Thyroid gland (tissue), 4 donors: ENCODE data around the gene JMJD1C.

Experiments
- POLR2A ChIP-seq, 2 donors: fragments of 450-650 bp; IDR thresholded peaks; one replicate each; pipeline ENCODE4 v1.6.1; 2017; ENCODE audit warnings: antibody characterized with exemption in 2 of 2, mild to moderate bottlenecking in 2 of 2, moderate library complexity in 1 of 2
- TF ChIP-seq, protein P1 (sequence below), 6 experiments: fragments of 200-600 bp in 3 of 6; fragments of 450-650 bp in 3 of 6; sonication (generic) in 3 of 6; IDR thresholded peaks; one replicate each; pipeline ENCODE4 v1.5.1; 2016 to 2019; ENCODE audit warnings: antibody characterized with exemption in 6 of 6, mild to moderate bottlenecking in 2 of 6, inconsistent platforms in 1 of 6, moderate library complexity in 1 of 6

DNA sequence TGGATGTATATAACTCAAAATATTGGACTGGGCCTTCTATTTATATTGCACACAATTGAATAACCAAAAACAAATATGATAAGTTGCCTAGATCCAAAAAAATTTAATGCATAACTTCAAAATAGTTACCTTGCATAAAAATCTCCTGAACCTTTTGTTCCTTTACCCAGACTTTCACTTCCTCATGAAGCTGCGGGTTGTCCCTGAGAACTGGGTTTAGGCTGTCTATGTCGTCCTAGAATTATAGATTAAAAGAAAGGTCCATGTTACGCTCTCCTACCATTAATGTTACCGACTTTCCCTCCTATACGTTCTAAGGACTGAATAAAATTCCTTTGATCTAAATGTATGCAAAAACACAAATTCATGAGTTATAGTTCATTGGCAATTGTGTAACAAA lies 246.0 kb downstream of the JMJD1C start:
- TF ChIP-seq POLR2A (IDR thresholded peaks at IDR 0.05), result no peak
- TF ChIP-seq, protein P1, sequence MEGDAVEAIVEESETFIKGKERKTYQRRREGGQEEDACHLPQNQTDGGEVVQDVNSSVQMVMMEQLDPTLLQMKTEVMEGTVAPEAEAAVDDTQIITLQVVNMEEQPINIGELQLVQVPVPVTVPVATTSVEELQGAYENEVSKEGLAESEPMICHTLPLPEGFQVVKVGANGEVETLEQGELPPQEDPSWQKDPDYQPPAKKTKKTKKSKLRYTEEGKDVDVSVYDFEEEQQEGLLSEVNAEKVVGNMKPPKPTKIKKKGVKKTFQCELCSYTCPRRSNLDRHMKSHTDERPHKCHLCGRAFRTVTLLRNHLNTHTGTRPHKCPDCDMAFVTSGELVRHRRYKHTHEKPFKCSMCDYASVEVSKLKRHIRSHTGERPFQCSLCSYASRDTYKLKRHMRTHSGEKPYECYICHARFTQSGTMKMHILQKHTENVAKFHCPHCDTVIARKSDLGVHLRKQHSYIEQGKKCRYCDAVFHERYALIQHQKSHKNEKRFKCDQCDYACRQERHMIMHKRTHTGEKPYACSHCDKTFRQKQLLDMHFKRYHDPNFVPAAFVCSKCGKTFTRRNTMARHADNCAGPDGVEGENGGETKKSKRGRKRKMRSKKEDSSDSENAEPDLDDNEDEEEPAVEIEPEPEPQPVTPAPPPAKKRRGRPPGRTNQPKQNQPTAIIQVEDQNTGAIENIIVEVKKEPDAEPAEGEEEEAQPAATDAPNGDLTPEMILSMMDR (IDR thresholded peaks at IDR 0.05), result no peak
